KMS-11 (cell line): ENCODE results near the gene EPHA3.

Experiments used
- H2AFZ ChIP-seq: fragments of 200-600 bp; sonication (generic); 2 replicates; pipeline ENCODE4 v1.6.1; 2016; ENCODE audit warnings: antibody characterized with exemption, mixed run types, low read depth
- H3K27ac ChIP-seq: fragments of 200-600 bp; sonication (generic); 2 replicates; pipeline ENCODE4 v1.6.1; 2016; ENCODE audit warnings: mild to moderate bottlenecking, mixed run types
- H3K27me3 ChIP-seq: fragments of 200-600 bp; sonication (generic); 2 replicates; pipeline ENCODE4 v1.6.1; 2017; ENCODE audit warnings: mild to moderate bottlenecking, low read depth, mixed run types, moderate library complexity; ENCODE audit not compliant: insufficient read depth
- H3K36me3 ChIP-seq: fragments of 200-600 bp; sonication (generic); 2 replicates; pipeline ENCODE4 v1.6.1; 2017; ENCODE audit warnings: mild to moderate bottlenecking, mixed run types; ENCODE audit not compliant: insufficient read depth
- H3K4me1 ChIP-seq: fragments of 200-600 bp; sonication (generic); 2 replicates; pipeline ENCODE4 v1.6.1; 2016; ENCODE audit warnings: mild to moderate bottlenecking, low read depth, mixed run types; ENCODE audit not compliant: poor library complexity, severe bottlenecking
- H3K4me2 ChIP-seq: fragments of 200-600 bp; sonication (generic); 2 replicates; pipeline ENCODE4 v1.7.0; 2016; ENCODE audit warnings: mild to moderate bottlenecking, mixed run types
- H3K4me3 ChIP-seq: fragments of 200-600 bp; sonication (generic); IDR thresholded peaks from 2 replicates; pipeline ENCODE4 v1.6.1; 2017; ENCODE audit warnings: low read depth, low read length, mixed read lengths; ENCODE audit not compliant: insufficient read depth
- H3K79me2 ChIP-seq: fragments of 200-600 bp; sonication (generic); 2 replicates; pipeline ENCODE4 v1.6.1; 2016; ENCODE audit warnings: low read depth, mixed run types; ENCODE audit not compliant: insufficient read depth
- H3K9ac ChIP-seq: fragments of 200-600 bp; sonication (generic); 2 replicates; pipeline ENCODE4 v1.6.1; 2016; ENCODE audit warnings: mild to moderate bottlenecking, mixed run types
- H4K20me1 ChIP-seq: fragments of 200-600 bp; sonication (generic); 2 replicates; pipeline ENCODE4 v1.6.1; 2016; ENCODE audit warnings: mild to moderate bottlenecking, mixed run types; ENCODE audit not compliant: insufficient read depth
- CTCF ChIP-seq: fragments of 200-600 bp; sonication (generic); conservative IDR thresholded peaks from 2 replicates; pipeline ENCODE4 v1.6.1; 2017; ENCODE audit warnings: low read depth, mild to moderate bottlenecking, antibody characterized with exemption, low read length, moderate library complexity, mixed read lengths

Gene EPHA3

GRCh38 chr3:89104499-89104898, 2.9 kb upstream of the EPHA3 start:
- H2AFZ ChIP-seq, result no peak overlapping the region
- H3K4me3 ChIP-seq, result no peak overlapping the region

GRCh38 chr3:89105503-89105902, 1.9 kb upstream of the EPHA3 start:
- Histone ChIP-seq H4K20me1 (no peaks in the 10 kb centered on the region), H3K79me2 (no peaks in the 10 kb centered on the region), H3K9ac (no peak overlapping the region)

More at GRCh38 chr3:89104499-89104898, 2.9 kb upstream of the EPHA3 start:
- no peaks in the 10 kb centered on the region for H3K79me2 ChIP-seq
- H3K27ac ChIP-seq, result no peak overlapping the region
- peak overlapping the region; percentile 25; the same call in 1 of the 2 replicates for H3K4me2 ChIP-seq
- H4K20me1 ChIP-seq, result no peaks in the 10 kb centered on the region
- no peaks in the 10 kb centered on the region for H3K36me3 ChIP-seq
- peaks cover 15% of the 10 kb centered on the region for H3K4me1 ChIP-seq
- TF ChIP-seq CTCF, result no peak
- no peak overlapping the region for H3K9ac ChIP-seq
- H3K27me3 ChIP-seq, result no peaks in the 10 kb centered on the region

GRCh38 chr3:89108291-89108550, 800 bp downstream of the EPHA3 start:
- Histone ChIP-seq H3K36me3 (no peaks in the 10 kb centered on the region), H3K4me1 (peaks cover 15% of the 10 kb centered on the region), H3K27me3 (no peaks in the 10 kb centered on the region), H3K27ac (no peak overlapping the region), H2AFZ (peak overlapping the region; percentile 82), H3K9ac (no peak overlapping the region), H4K20me1 (no peaks in the 10 kb centered on the region), H3K4me3 (peak overlapping the region; percentile 80), H3K79me2 (no peaks in the 10 kb centered on the region), H3K4me2 (peak overlapping the region; percentile 64)
- TF ChIP-seq CTCF, result no peak

More at GRCh38 chr3:89105503-89105902, 1.9 kb upstream of the EPHA3 start:
- Histone ChIP-seq H2AFZ (no peak overlapping the region), H3K4me2 (no peak overlapping the region), H3K4me1 (peaks cover 15% of the 10 kb centered on the region), H3K4me3 (no peak overlapping the region), H3K27ac (no peak overlapping the region), H3K27me3 (no peaks in the 10 kb centered on the region), H3K36me3 (no peaks in the 10 kb centered on the region)
- no peak for TF ChIP-seq CTCF

- no peaks in the 10 kb centered on the region for H3K36me3 ChIP-seq
- H3K4me2 ChIP-seq, result no peak overlapping the region
- TF ChIP-seq CTCF, result no peak
- H2AFZ ChIP-seq, result no peak overlapping the region
- no peaks in the 10 kb centered on the region for H3K27me3 ChIP-seq
- H3K79me2 ChIP-seq, result no peaks in the 10 kb centered on the region
- H4K20me1 ChIP-seq, result no peaks in the 10 kb centered on the region
- no peak overlapping the region for H3K27ac ChIP-seq
- no peak overlapping the region for H3K9ac ChIP-seq
- H3K4me1 ChIP-seq, result peaks cover 3% of the 10 kb centered on the region
- no peak overlapping the region for H3K4me3 ChIP-seq
Measured at GRCh38 chr3:89113344-89113743, 5.9 kb downstream of the EPHA3 start.
